NCI-H2081 treated with DMSO at 0.1 percent for 48 hours (cell line): ENCODE data around the gene BABAM2.
"Not testable (repeated sequence)": the region's sequence is repeated elsewhere in the genome, so short reads cannot be mapped to it uniquely, and the experiment has no call there.

Experiments
- DNase-seq: peaks from one replicate; lab custom pipeline; 2025; lab: John Stamatoyannopoulos, UW

Gene BABAM2

DNA sequence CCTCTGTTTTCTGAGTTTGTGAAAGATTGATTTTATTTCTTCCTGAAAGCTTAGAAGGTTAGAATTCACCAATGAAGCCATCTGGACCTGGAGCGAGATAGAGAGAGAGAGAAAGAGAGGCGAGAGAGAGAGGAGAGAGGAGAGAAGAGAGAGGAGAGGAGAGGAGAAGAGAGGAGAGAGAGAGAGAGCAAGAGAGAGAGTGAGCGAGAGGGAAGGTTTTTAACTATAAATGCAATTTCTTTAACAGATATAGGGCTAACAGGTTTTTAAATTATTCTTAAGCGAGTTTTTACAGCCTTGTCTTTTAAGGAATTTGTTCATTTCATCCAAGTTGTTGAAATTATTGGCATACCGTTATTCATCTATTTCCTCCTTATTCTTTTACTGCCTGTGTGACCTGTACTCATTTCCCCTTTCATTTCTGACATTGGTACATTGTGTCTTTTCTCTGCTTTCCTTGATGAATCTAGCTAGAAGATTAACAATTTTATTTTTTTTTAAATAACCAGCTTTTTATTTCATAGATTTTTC, 56.1 kb downstream of the BABAM2 start:
- DNase-seq, result no peak

DNA sequence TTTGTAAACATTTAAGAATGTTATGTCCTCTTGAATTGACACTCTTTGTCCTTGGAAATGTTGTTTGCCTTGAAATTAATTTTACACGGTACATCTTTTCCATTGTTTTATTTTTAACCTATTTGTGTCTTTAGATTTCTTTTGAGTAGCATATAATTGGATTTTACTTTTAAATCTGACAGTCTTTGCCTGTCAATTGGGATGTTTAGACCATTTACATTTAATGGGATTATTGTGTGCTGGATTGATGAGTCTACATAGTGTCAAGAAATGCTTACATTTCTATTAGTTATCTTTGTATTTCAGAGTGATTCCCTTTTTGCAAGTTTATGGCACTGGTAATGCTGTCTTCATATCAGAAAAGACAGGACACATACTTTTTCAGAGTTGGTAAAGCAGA, 61.5 kb downstream of the BABAM2 start:
- DNase-seq, result no peak

DNA sequence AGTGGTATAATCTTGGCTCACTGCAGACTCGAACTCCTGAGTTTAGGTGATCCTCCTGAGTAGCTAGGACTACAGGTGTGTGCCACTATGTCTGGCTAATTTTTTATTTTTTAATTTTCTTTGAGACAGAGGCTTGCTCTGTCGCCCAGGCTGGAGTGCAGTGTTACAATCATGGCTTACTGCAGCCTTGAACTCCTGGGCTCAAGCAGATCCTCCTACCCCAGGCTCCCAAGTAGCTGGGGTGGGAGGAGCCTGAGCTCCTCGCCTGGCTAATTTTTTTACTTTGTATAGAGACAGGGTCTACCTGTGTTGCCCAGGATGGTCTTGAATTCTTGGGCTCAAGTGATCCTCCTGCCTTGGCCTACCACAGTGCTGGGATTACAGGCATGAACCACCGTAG, 62.5 kb downstream of the BABAM2 start:
- no peak for DNase-seq

DNA sequence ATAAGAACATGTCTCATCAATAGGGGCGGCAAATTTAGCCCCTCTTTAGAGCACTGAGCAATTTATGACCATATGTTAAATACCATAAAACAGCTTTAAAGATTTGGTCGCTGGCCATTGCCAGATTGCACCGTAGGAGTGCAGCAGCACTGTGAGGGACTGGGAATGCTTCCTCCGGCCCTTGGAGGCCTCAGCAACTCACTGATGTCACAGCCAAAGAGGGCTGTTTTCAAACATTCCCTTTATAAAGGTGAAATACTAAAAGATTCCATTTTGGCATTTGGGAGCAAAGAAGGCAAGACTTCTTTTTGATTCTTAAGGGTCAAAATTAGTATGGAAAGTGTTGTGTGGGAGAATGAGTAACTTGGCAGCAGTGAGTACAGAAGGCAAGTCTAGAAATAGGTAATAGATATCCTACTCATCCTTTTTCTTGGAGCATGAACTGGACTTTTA, 63.7 kb downstream of the BABAM2 start:
- DNase-seq, result no peak

DNA sequence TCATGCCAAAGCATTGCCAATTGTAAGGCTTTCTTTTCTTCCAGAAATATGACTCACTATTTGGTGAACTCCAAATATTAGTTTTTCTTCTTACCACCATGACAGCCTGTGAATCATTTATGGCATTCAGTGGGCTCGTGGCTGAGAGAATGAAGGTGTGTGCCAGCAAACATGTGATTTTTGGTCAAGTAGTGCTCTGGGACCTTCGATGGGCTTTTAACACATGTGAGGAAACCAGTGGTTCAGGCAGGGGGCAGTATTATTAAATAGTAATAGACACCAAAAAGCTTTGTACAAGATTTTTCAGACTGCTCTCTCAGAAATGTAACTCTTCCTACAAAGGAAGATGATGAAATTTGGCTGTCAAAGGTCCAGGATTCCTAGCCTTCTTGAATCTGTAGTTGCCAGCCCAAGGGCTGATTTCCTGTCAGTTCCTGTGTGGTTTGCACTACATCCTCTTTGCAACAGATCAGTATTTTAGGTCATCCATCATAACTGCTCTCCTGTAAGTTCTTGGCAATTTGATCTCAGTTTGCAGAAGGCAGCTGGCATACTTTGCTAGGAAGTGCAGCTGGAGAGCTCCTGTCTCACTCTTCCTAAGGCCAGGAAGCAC, 64.3 kb downstream of the BABAM2 start:
- DNase-seq, result no peak

- DNase-seq, result no peak
Observed at GRCh38 chr2:27955384-27956161, 65.0 kb downstream of the BABAM2 start.

DNA sequence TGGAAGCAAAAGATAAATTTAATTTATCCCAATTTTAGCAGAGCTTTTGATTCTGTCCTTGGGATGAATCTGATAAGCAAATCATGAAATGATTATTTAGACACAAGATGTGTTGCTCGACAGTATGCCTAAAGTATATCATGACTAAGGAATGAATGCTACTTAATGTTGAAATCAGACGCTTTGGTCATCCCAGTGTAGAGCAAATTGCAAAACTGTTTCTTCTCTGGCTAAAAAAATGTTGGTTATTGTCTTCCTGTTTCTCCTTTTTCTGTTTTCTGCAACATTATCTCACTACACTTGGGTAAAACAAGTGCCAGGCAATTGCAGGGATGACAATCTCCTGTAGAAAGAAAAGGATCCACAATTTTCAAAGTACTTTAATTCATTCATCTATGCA, 66.4 kb downstream of the BABAM2 start:
- DNase-seq, result no peak

- no peak for DNase-seq
Observed at GRCh38 chr2:27958711-27959378, 68.3 kb downstream of the BABAM2 start.

DNA sequence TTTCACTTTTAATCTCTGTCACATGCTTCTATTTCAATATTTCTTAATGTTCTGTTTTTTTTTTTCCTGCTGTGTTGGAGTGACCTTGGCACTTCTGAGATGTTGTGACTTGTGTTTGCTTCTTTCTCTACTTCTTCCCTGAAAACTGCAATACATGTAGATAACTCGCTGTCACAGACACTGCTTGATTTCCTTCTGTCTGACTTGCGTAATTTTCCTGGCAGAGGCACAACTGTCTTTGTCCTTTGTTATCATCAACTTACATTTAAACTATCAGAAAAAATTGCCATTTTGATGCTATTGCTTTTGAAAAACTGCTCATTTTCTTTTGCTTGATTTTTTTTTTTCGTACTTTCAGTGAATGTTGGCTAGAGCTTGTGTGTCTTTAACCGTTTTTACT, 69.0 kb downstream of the BABAM2 start:
- no peak for DNase-seq

GRCh38 chr2:27960237-27960912, 69.8 kb downstream of the BABAM2 start:
- no peak for DNase-seq

GRCh38 chr2:27962006-27962405, 71.5 kb downstream of the BABAM2 start:
- no peak for DNase-seq

GRCh38 chr2:27963472-27963871, 72.9 kb downstream of the BABAM2 start:
- DNase-seq, result no peak

DNA sequence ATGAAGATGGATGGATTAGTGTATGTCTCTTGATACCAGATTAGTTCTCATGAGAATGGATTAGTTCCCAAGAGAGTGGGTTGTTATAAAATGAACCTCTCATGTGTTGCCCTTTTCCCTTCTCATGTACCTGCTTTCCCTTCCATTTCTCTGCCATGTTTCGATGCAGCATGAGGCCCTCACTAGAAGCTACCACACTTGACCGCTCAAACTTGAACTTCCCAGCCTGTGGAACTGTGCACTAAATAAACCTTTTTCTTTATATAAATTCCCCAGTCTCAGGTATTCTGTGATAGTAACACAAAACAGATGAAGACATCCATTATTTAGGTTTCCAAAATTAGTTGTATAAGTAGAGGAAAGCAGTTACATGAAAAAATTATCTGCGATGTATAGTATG, 73.5 kb downstream of the BABAM2 start:
- DNase-seq, result no peak

GRCh38 chr2:27965841-27966240, 75.3 kb downstream of the BABAM2 start:
- no peak for DNase-seq

DNA sequence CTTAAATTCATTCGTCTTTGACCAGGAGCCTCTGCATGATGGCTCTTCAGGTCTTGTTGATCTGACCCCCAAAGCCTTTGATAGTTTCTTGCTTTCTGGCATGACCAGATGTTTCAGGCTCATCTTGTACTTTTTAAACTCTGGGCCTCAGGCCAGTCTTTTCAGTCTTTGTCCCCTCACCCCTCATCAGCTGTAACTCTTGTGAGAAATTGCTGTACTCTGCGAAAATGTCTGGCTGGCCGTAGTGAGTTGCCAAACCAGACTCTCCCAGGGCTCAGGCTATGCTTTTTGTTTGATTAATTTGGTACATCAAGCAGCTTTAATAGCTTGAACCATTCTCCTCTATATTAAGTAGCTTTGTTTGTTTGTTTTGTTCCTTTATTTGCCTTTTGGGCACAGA, 75.9 kb downstream of the BABAM2 start:
- DNase-seq, result no peak

- no peak for DNase-seq
Observed at GRCh38 chr2:27967076-27967475, 76.5 kb downstream of the BABAM2 start.

- DNase-seq, result not testable (repeated sequence)
Observed at GRCh38 chr2:27968045-27968444, 77.5 kb downstream of the BABAM2 start.

DNA sequence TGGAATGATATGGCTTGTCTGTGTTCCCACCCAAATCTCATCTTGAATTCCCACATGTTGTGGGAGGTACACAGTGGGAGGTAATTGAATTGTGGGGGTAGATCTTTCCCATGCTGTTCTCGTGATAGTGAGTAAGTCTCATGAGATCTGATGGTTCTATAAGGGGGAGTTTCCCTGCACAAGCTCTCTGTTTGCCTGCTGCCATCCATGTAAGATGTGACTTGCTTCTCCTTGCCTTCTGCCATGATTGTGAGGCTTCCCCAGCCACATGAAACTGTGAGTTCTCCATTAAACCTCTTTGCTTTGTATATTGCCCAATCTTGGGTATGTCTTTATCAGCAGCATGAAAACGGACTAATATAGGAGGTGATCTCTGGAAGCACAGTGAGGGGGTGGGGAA, 78.4 kb downstream of the BABAM2 start:
- DNase-seq, result not testable (repeated sequence)

DNA sequence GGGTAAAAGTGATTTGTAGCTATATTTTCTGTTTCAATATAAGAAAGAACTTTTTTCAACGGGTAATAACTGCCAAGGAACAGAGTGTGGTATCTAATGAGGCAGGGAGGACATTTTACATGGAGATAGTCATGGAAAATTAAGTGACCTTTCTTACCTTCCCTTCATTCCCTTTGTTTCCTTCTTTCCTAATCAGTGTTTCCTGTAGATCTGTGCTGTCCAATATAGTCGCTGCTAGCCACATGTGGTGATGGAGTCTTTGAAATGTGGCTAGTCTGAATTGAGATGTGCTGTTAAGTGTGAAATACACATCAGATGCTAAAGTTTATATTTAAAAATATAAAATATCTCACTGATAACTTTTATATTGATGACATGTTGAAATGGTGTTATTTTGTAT, 81.8 kb downstream of the BABAM2 start:
- no peak for DNase-seq

DNA sequence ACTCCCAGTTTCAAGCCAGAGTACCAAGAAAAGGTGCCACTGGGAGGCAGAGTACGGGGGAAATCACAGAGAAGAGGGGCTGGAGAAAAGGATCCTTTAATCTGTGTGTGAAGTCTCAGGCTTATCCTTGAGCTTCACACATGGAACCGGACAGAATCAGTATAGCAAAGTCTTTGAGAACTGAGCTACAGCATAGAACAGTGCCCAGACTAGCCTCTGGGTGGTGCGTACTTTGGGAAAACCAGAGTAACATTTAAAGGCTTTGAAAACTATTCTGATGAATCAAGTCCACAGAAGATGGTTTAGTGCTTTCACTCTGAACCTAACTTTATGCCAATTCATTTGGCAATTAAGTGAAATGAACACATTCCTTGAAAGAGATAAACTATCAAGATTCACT, 83.1 kb downstream of the BABAM2 start:
- no peak for DNase-seq

- no peak for DNase-seq
Observed at GRCh38 chr2:27976308-27976707, 85.8 kb downstream of the BABAM2 start.

GRCh38 chr2:27977731-27978312, 87.3 kb downstream of the BABAM2 start:
- DNase-seq, result no peak
